Measurements from ENCODE around the gene MAP4K1.
A peak's percentile ranks its signal among the peaks of the same experiment; 100 is the strongest.

MAP4K1 gene

GRCh38 chr19:38661136-38661535 lies 43.4 kb upstream of the MAP4K1 start:
- Histone ChIP-seq H3K4me1 (ENCODE audit: insufficient read depth, low read length) (peaks cover 82% of the 10 kb centered on the region), H3K27me3 (ENCODE audit: insufficient read depth, low read length) (no peaks in the 10 kb centered on the region), H3K4me3 (ENCODE audit: low read length) (no peak overlapping the region), H3K27ac (ENCODE audit: low read depth, low read length) (no peak overlapping the region), H3K36me3 (ENCODE audit: insufficient read depth, low read length) (peaks cover 14% of the 10 kb centered on the region), H3K9ac (ENCODE audit: low read depth, low read length) (no peak overlapping the region), H3K9me3 (ENCODE audit: insufficient read depth, low read depth, low read length) (no peaks in the 10 kb centered on the region)
- WGBS = 72% methylated on average over 7 of the region's 7 CpGs

GRCh38 chr19:38660724-38661123 lies 43.0 kb upstream of the MAP4K1 start:
- H3K9me3 ChIP-seq (ENCODE audit: insufficient read depth, low read depth, low read length) = no peaks in the 10 kb centered on the region
- peaks cover 84% of the 10 kb centered on the region for H3K4me1 ChIP-seq (ENCODE audit: insufficient read depth, low read length)
- no peak overlapping the region for H3K27ac ChIP-seq (ENCODE audit: low read depth, low read length)
- peaks cover 15% of the 10 kb centered on the region for H3K36me3 ChIP-seq (ENCODE audit: insufficient read depth, low read length)
- no peaks in the 10 kb centered on the region for H3K27me3 ChIP-seq (ENCODE audit: insufficient read depth, low read length)
- H3K9ac ChIP-seq (ENCODE audit: low read depth, low read length) = no peak overlapping the region
- WGBS = 90% methylated on average over 9 of the region's 9 CpGs
- no peak overlapping the region for H3K4me3 ChIP-seq (ENCODE audit: low read length)

GRCh38 chr19:38658462-38659306 lies 40.9 kb upstream of the MAP4K1 start:
- peak overlapping the region; percentile 60; the same call in 1 of the 2 replicates for H3K9ac ChIP-seq (ENCODE audit: low read depth, low read length)
- H3K4me3 ChIP-seq (ENCODE audit: low read length) = no peak overlapping the region
- WGBS = 90% methylated on average over 15 of the region's 15 CpGs

GRCh38 chr19:38657633-38658222 lies 40.0 kb upstream of the MAP4K1 start:
- peak overlapping the region; percentile 55 for H3K27ac ChIP-seq (ENCODE audit: low read depth, low read length)
- peak overlapping the region; percentile 60 for H3K9ac ChIP-seq (ENCODE audit: low read depth, low read length)
- H3K27me3 ChIP-seq (ENCODE audit: insufficient read depth, low read length) = no peaks in the 10 kb centered on the region
- peaks cover 84% of the 10 kb centered on the region for H3K4me1 ChIP-seq (ENCODE audit: insufficient read depth, low read length)
- H3K9me3 ChIP-seq (ENCODE audit: insufficient read depth, low read depth, low read length) = no peaks in the 10 kb centered on the region
- no peak overlapping the region for H3K4me3 ChIP-seq (ENCODE audit: low read length)
- H3K36me3 ChIP-seq (ENCODE audit: insufficient read depth, low read length) = peaks cover 23% of the 10 kb centered on the region
- WGBS = 75% methylated on average over 7 of the region's 8 CpGs

More at GRCh38 chr19:38658462-38659306, 40.9 kb upstream of the MAP4K1 start:
- Histone ChIP-seq H3K36me3 (ENCODE audit: insufficient read depth, low read length) (peaks cover 22% of the 10 kb centered on the region), H3K9me3 (ENCODE audit: insufficient read depth, low read depth, low read length) (no peaks in the 10 kb centered on the region), H3K27ac (ENCODE audit: low read depth, low read length) (peak overlapping the region; percentile 55), H3K27me3 (ENCODE audit: insufficient read depth, low read length) (no peaks in the 10 kb centered on the region), H3K4me1 (ENCODE audit: insufficient read depth, low read length) (peaks cover 83% of the 10 kb centered on the region)

- H3K9ac ChIP-seq (ENCODE audit: low read depth, low read length) = no peak overlapping the region
- H3K27me3 ChIP-seq (ENCODE audit: insufficient read depth, low read length) = no peaks in the 10 kb centered on the region
- peaks cover 18% of the 10 kb centered on the region for H3K36me3 ChIP-seq (ENCODE audit: insufficient read depth, low read length)
- H3K27ac ChIP-seq (ENCODE audit: low read depth, low read length) = no peak overlapping the region
- no peak overlapping the region for H3K4me3 ChIP-seq (ENCODE audit: low read length)
- H3K4me1 ChIP-seq (ENCODE audit: insufficient read depth, low read length) = peaks cover 84% of the 10 kb centered on the region
- H3K9me3 ChIP-seq (ENCODE audit: insufficient read depth, low read depth, low read length) = no peaks in the 10 kb centered on the region
- WGBS = 88% methylated on average over 7 of the region's 7 CpGs
Observed at GRCh38 chr19:38656171-38656981, 38.6 kb upstream of the MAP4K1 start.

- Histone ChIP-seq H3K9me3 (ENCODE audit: insufficient read depth, low read depth, low read length) (no peaks in the 10 kb centered on the region), H3K9ac (ENCODE audit: low read depth, low read length) (no peak overlapping the region), H3K36me3 (ENCODE audit: insufficient read depth, low read length) (peaks cover 18% of the 10 kb centered on the region), H3K27me3 (ENCODE audit: insufficient read depth, low read length) (no peaks in the 10 kb centered on the region), H3K4me3 (ENCODE audit: low read length) (no peak overlapping the region), H3K4me1 (ENCODE audit: insufficient read depth, low read length) (peaks cover 84% of the 10 kb centered on the region), H3K27ac (ENCODE audit: low read depth, low read length) (peak overlapping the region; percentile 58)
- WGBS = 74% methylated on average over 4 of the region's 5 CpGs
Observed at GRCh38 chr19:38655148-38655824, 37.5 kb upstream of the MAP4K1 start.

- H3K4me3 ChIP-seq (ENCODE audit: low read length) = no peak overlapping the region
- H3K9ac ChIP-seq (ENCODE audit: low read depth, low read length) = no peak overlapping the region
- H3K36me3 ChIP-seq (ENCODE audit: insufficient read depth, low read length) = peaks cover 18% of the 10 kb centered on the region
- H3K27ac ChIP-seq (ENCODE audit: low read depth, low read length) = peak overlapping the region; percentile 58; the same call in 1 of the 2 replicates
- H3K9me3 ChIP-seq (ENCODE audit: insufficient read depth, low read depth, low read length) = no peaks in the 10 kb centered on the region
- WGBS = 26% methylated on average over 4 of the region's 6 CpGs
- peaks cover 89% of the 10 kb centered on the region for H3K4me1 ChIP-seq (ENCODE audit: insufficient read depth, low read length)
- no peaks in the 10 kb centered on the region for H3K27me3 ChIP-seq (ENCODE audit: insufficient read depth, low read length)
Observed at GRCh38 chr19:38654628-38655055, 36.9 kb upstream of the MAP4K1 start.

GRCh38 chr19:38653028-38653571 lies 35.3 kb upstream of the MAP4K1 start:
- Histone ChIP-seq H3K36me3 (ENCODE audit: insufficient read depth, low read length) (peaks cover 18% of the 10 kb centered on the region), H3K9ac (ENCODE audit: low read depth, low read length) (no peak overlapping the region), H3K27ac (ENCODE audit: low read depth, low read length) (no peak overlapping the region)

GRCh38 chr19:38650911-38651584 lies 33.3 kb upstream of the MAP4K1 start:
- 78% methylated on average over 12 of the region's 12 CpGs for WGBS
- H3K4me1 ChIP-seq (ENCODE audit: insufficient read depth, low read length) = peaks cover 56% of the 10 kb centered on the region

More at GRCh38 chr19:38653028-38653571, 35.3 kb upstream of the MAP4K1 start:
- 77% methylated on average over 5 of the region's 7 CpGs for WGBS
- Histone ChIP-seq H3K4me1 (ENCODE audit: insufficient read depth, low read length) (peaks cover 74% of the 10 kb centered on the region), H3K4me3 (ENCODE audit: low read length) (no peak overlapping the region; the same call in 1 of the 2 replicates), H3K9me3 (ENCODE audit: insufficient read depth, low read depth, low read length) (no peaks in the 10 kb centered on the region), H3K27me3 (ENCODE audit: insufficient read depth, low read length) (no peaks in the 10 kb centered on the region)

More at GRCh38 chr19:38650911-38651584, 33.3 kb upstream of the MAP4K1 start:
- Histone ChIP-seq H3K27ac (ENCODE audit: low read depth, low read length) (no peak overlapping the region), H3K36me3 (ENCODE audit: insufficient read depth, low read length) (0 out of 2 replicates have a peak, but pooled peaks cover 8% of the 10 kb centered on the region), H3K27me3 (ENCODE audit: insufficient read depth, low read length) (no peaks in the 10 kb centered on the region), H3K9ac (ENCODE audit: low read depth, low read length) (no peak overlapping the region), H3K4me3 (ENCODE audit: low read length) (peak overlapping the region; percentile 32; the same call in 1 of the 2 replicates), H3K9me3 (ENCODE audit: insufficient read depth, low read depth, low read length) (no peaks in the 10 kb centered on the region)

Measured in HUES64 (cell line).